GM19455 (cell line): ENCODE data around the gene MRPL34.
"Not testable (repeated sequence)": the region's sequence is repeated elsewhere in the genome, so short reads cannot be mapped to it uniquely, and the experiment has no call there.

ENCODE experiments used
- ATAC-seq: cut with Tn5 transposase; IDR thresholded peaks from one replicate; pipeline ENCODE4 v1.9.1; 2021; ENCODE audit not compliant: unreplicated experiment

The MRPL34 gene

DNA sequence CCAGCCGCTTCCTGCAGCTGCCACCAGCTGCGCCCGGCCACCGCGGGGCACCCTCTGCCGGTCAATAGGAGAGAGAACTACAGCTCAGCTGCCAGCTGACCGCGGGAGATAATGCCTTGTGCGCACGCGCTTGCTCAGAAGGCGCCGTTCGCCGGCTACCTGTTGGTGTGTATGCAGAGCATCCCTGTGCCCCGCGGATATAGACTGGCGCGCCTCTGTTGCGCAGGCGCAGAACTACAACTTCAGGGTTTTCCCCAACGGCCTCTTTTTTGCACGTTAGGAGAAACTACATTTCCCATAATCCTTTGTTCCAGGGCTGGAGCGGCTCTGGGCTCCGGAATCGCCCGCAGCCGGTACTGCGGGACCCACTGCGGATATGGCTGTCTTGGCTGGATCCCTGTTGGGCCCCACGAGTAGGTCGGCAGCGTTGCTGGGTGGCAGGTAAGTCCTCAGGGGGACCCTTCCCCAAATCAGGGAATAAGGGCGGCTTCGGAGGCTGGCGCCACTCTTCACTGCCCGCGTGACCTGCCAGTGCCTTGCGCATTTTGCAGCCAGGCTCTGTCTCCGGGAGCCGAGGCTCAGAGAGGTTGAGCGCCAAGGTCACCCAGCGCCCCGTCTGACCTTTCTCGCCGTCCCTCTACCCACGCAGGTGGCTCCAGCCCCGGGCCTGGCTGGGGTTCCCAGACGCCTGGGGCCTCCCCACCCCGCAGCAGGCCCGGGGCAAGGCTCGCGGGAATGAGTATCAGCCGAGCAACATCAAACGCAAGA, at the start of gene MRPL34:
Gene MRPL34, plus strand, starts transcription at position 356 of the 768 bp plus-strand sequence. Its CDS starts 21 bp downstream, at position 377.
- peak; percentile 56 for ATAC-seq

DNA sequence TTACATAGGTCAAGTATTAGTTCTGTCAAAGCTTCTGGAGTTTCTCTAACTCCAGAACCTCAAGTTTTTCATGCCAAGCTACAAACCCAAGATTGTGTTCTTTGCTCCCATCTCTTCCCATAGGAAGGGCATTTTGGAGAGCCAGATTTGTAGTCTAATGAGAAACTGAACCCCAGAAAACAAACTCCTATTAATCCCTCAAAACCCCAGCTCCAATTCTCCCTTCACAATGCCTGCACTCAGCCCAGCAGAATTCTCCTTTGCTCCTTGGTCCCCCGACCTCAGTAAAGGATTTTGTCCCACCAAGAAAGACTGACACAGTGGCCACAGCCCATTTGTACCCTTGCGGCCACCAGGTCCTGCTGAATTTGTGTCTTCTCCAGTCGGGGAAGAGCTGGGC, 49.5 kb upstream of the MRPL34 start:
- ATAC-seq: no peak

DNA sequence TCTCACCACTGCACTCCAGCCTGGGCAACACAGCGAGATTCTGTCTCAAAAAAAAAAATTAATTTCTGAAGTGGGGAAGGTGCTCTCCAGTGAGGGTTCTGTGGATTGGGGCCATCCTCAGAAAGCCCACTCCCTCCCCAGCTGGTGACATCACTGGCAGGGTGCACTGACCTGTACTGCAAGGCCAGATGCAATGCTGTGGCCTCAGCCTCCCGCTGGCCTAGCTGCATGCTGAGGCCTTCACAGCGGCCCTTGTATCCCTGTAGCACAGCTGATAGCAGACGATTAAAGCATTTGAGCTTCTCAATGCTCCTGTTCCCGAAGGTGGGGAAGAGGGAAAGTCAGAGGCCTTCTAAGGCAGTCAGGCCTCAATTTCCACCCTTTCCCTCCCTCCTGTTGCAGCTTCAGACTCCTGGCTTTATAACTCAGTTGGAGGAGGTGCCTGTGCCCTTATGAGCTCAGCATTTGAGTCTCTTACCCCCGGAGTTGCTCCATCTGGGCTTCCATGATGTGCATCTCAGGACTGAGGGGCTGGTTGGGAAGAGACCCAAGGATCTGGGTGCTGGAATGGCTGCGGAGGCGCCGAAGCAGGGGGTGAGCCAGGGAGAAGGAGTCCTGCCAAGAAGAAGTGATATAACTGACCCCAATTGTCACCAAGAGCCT, 46.4 kb upstream of the MRPL34 start:
- no peak for ATAC-seq

DNA sequence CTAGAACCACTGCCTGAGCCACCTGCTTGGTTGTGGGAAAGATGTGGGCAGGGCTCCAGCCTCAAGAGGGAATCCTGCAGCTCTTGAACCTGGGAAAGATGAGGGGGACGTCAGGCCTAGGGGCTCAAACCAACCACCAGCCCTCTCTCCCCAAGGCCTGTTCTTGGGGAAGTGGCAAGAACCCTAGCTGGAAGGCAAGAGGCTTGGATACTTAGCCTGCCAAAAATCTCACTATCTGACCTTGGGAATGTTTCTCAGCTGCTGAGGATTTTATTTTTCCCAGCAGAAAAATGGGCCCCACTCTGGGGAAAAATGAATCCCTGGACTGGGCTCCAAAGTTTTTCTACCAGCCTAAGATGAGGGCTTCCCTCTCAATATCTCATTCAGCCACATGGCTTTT, 45.7 kb upstream of the MRPL34 start:
- ATAC-seq: no peak

DNA sequence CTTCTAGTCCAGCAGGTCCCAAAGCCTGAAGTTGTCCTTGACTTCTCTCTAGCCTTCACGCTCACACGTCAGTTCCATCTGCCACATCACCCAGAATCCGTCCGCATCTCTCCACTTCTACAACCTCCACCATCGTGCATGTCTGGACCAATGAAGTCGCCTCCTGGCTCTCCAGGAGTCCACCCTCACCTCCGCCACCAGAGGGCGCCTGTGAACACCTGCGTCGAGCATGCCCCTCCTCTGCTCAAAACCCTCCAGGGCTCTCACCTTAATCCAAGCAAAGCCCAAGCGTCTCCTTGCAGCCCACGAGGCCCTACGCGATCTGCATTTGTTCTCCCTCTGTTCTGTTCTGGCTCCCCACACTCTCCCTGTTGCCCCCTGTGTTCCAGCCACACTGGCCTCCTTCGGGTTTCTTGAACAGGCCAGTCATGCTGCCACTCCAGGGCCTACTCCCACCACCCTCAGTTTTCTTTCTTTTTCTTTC, 44.8 kb upstream of the MRPL34 start:
- ATAC-seq: peak; percentile 68

DNA sequence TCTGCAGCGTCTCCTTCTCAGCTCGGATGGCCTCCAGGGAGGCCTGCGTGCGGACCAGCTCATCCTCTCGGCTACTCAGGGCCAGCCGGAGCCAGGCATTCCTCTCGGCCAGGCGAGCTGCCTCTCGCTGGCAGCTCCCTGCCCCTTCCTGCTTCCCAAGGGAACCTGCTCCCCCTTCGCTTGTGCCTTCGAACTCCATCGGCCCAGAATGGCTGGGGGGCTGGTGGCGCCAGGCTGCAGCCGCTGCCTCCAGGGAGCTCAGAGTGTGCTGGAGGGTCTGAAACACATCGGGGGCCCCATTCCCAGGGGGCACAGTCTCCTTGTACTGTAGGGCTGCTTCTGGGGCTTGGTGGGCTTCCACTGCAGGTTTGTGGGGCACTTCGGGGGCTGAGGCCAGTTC, 43.1 kb upstream of the MRPL34 start:
- no peak for ATAC-seq

DNA sequence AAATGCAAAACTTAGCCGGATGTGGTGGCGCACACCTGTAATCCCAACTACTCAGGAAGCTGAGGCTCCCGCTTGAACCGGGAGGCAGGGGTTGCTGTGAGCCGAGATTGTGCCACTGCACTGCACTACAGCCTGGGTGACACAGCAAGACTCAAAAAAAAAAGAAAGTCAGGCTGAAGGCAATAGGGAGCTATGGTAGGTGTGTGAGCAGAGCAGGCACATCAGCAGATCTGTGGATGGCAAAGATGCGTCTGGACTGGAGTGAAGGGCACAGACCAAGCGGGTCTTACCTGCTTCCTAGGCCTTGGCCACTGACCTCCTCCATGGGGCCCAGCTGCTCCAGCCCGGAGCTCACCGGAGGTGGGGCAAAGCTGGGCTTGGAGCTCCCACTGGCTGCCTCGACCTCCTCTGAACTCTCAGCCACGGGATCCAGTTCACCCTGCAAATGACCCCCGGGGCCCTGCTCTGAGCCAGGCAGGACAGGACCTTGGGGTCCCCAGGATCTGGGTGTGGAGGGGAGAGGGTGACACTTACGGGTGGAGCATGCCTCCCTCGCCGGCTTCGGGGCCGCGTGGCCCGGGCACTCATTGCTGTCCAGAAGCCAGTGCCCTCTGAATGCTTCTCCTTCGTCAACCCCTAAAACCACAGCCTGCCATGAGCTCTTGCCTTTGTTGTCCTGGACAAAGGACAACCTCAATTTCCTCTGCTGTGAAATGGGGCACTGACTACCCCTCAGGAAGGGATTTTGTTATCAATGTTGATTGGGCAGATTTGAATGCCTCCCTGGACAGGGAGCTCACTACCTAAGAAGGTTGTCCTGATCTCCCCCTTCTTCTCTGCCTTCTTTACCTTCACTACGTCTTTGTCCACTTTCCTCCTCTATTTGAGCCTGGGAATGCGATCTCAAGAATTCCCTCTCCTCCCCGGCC, 41.7 kb upstream of the MRPL34 start:
- ATAC-seq: no peak

DNA sequence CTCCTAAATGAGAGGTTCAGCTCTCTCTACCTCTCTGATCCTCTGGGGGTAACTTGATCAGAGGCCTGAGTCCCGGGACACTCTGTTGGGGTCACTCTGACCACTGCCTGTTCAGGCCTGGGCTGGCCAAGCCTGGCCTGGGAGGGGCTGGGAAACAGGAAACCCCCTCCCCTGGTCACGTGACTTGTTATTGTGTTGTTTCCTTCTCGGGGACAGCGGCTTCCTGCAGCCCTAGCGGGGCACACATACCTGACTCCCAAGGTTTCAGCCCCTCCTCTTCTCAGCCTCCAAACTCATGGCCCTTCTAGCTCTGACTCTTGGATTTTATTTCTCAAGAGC, 41.1 kb upstream of the MRPL34 start, which contains the start of gene USHBP1:
Gene USHBP1, minus strand, starts transcription at position 105 of the 339 bp plus-strand sequence. CDS start 446 bp downstream, outside the sequence.
- ATAC-seq: no peak

DNA sequence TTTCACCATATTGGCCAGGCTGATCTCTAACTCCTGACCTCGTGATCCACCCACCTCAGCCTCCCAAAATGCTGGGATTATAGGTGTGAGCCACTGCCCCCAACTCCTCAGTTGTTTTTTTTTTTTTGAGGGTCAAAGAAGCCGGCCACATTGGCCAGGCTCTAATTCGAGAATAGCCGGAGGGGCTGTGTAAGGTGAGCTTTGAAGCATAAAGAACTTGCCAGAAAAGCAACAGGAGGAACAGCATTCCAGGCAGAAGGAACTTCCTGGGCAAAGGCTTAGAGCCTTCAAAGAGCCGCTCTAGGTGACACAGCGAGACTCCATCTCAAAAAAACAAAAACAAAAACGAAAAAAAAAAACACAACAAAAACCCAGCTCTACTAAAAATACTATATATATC, 39.6 kb upstream of the MRPL34 start:
- ATAC-seq: no peak

DNA sequence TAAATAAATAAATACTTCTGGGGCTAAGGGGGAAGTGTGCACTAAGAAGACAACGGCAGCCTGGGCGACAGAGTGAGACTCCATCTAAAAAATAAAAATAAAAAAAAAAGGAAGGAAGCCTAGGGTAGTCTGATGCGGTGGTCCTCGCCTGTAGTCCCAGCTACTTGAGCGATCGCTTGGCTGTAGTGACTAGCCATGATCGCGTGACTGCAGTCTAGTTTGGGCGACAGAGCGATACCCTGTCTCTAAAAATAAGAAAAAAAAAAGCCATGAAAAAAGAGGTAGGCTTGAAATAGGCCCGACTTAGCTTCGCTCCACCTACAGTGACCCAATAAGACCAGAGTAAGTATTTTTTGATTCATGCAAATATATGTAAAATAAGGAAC, 39.1 kb upstream of the MRPL34 start:
- ATAC-seq: no peak

DNA sequence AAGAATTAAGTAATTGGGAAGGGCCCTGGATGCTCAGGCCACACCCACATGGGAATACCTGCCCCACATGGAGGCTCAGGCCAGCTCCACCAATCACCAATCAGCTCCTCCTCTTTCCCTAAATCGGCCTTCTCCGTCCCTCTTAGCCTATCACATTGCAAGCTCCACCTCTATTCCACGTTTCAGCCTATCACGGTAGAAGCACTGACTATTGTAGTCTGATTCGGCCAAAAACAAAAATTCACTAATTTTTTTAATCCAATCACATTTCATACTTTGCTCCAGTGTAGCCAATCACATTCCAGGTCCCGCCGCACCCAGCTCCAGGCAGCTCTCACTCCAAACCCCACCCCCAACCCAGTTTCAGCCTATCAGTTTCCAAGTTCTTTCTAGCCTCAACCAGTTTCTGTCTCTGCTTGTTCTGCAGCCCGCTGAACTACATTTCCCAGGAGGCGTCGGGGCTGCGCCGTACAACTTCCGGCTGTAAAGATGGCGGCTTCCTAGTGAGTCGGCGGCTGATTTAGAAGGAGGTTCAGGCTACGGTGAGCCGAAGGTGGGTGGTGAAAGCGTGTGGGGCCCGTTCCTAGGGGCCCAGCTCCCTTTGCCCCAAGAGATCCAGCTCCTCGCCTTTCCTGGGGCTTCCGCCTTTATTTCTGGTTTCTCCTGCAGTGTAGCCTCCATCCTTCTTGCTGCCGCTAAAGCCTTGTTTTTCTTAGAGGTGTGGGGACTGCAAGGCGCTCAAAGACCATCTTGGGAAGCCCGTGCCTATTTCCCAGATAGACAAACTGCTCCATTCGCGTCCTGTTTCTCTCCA, 38.5 kb upstream of the MRPL34 start, which contains the start of gene BABAM1:
Gene BABAM1, plus strand, starts transcription at position 469 of the 814 bp plus-strand sequence. CDS start 1,364 bp downstream, outside the sequence.
- ATAC-seq: peak; percentile 88

DNA sequence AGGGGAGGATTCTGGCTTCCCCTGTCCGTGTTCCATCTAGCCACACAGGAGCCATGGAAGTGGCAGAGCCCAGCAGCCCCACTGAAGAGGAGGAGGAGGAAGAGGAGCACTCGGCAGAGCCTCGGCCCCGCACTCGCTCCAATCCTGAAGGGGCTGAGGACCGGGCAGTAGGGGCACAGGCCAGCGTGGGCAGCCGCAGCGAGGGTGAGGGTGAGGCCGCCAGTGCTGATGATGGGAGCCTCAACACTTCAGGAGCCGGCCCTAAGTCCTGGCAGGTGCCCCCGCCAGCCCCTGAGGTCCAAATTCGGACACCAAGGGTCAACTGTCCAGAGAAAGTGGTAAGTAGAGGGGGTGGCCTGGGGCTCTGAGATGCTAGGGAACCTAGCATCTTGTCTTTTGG, 36.9 kb upstream of the MRPL34 start:
- no peak for ATAC-seq

DNA sequence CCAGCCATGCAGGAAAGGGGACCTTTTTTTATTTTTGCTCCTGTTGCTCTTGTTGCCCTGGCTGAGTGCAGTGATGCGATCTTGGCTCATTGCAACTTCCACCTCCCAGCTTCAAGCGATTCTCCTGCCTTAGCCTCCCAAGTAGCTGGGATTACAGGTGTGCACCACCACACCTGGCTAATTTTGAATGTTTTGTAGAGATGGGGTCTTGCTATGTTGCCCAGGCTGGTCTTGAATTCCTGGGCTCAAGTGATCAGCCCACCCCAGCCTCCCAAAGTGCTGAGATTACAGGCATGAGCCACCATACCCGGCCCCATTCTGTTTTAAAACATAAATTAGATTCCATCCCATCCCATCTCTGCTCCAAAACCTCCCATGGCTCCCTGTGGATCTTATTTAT, 30.8 kb upstream of the MRPL34 start:
- ATAC-seq: not testable (repeated sequence)

DNA sequence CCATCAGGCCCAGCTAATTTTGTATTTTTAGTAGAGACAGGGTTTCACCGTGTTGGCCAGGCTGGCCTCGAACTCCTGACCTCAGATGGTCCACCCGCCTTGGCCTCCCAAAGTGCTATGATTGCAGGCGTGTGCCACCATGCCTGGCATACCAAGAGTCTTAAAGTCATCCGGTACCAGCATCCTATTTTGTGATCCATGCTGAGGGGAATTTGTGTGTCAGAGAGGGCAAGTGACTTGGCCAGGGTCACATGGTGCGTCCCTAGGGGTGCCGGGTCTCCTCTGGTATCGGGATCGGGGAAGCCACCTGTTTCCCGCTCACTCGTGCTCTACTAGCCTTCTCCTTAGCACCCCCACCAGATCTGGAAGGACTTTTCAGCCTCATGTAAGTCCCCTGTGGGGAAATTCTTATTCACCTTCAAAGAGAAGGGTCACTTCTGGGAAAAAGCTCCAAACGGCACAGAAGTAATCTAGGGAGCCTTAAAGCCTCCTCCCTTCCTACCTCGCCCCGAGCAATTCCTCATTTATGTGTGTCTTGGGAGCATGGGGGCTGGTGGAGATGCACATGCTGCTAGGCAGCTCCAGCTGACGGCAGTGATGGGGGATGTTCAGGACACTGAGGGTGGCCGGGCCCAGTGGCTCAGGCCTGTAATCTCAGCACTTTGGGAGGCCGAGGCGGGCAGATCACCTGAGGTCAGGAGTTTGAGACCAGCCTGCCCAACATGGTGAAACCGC, 30.1 kb upstream of the MRPL34 start:
- ATAC-seq: no peak

DNA sequence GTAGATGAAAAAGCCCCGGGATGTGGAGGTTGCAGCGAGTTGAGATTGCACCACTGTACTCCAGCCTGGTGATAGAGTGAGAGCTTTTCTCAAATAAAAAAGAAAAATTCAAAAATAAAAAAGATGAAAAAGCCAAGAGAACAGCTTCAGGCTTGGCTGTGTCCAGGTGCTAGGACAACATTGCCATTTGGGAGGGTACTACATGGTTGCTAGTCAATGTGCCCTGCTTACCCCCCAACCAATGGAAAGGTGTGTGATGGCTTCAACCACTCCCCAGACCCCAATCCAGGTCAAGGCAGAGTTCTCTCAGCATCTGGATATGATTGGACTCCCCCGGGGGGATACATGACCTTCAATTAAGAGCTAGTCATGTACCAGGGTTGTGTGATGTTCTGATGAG, 26.2 kb upstream of the MRPL34 start:
- ATAC-seq: no peak

DNA sequence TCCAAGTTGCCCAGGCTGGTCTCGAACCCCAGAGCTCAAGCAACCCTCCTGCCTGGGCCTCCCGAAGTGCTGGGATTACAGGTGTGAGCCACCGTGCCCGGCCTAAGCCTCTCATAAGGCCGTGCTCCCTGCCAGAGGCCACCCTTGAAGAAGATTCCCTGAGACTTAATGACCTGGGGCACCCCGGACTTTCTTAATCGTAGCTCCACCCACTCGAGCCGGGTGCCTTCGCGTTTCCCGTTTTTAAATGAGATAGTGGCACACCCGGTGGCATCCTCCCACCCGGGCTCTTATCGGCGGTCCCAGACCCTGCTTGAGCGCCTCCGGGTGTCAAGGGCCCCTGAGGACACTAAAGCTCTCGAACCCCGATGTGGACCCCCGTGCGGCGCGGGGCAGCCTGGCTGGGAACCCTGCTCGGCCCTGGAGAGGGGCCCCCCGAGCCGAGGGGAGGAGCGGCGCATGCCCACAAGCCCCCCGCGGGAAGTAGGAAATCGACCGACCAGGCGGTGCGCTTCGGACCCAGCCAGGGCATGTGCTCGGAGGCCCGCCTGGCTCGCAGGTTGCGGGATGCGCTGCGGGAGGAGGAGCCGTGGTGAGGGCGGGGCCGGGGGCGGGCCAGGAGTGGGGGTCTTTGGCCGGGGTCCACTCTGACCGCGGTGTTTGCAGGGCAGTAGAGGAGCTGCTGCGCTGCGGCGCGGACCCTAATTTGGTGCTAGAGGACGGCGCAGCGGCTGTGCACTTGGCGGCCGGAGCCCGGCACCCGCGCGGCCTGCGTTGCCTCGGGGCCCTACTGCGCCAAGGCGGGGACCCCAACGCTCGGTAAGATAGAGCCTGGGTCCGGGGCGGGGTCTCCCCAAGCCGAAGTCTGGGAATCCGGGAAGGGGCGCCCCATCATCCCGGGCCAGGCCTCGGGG, 24.0 kb upstream of the MRPL34 start, which contains the start of gene ANKLE1:
Gene ANKLE1, plus strand, starts transcription at position 511 of the 914 bp plus-strand sequence. Its CDS starts 20 bp downstream, at position 531.
- no peak for ATAC-seq

DNA sequence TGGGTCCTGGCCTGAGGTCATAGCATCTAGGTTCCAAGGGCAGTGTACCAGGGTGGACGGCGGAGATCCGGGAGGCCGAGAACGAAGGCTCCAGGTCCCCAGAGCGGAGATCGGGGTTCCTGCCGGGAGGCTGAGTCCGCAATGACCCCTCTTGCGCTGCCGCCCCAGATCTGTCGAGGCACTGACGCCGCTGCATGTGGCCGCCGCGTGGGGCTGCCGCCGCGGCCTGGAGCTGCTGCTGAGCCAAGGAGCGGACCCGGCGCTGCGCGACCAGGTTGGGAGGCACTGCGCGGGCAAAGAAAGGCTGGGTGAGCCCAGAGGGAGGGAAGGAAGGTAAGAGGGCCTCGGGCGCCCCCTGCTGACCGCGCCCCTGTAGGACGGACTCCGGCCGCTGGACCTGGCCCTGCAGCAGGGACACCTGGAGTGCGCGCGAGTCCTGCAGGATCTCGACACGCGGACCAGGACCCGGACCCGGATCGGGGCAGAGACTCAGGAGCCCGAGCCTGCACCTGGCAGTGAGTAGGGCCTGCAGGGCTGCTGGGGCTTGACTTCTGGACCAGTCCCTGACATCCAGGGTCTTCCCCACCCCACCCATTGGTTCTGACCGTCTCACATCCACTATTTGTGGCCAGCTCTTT, 23.1 kb upstream of the MRPL34 start:
- peak; percentile 67 for ATAC-seq

DNA sequence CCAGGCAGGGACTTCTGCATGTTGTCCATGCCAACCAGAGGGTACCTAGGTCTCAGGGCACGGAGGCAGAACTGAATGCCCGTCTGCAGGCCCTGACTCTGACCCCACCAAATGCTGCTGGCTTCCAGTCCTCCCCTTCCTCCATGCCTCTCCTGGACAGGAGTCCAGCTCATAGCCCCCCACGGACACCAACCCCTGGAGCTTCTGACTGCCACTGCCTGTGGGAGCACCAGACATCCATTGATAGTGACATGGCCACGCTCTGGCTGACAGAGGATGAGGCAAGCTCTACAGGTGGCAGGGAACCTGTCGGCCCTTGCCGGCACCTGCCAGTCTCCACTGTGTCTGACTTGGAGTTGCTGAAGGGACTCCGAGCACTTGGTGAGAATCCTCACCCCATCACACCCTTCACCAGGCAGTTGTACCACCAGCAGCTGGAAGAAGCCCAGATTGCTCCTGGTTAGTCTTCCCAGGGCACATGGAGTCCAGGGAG, 22.1 kb upstream of the MRPL34 start:
- no peak for ATAC-seq
